Measurements from ENCODE around the gene WWC2. TPM values are rescaled to one million over a fixed set of nuclear protein-coding genes. Genes with fewer than 3 reads are reported as not detected.

The WWC2 gene
- total and polyA plus RNA-seq, 2 donors (not counting 3 experiments of a cell fraction or from before 2014, with no cell fraction given): 12.9 to 52.2 TPM

DNA sequence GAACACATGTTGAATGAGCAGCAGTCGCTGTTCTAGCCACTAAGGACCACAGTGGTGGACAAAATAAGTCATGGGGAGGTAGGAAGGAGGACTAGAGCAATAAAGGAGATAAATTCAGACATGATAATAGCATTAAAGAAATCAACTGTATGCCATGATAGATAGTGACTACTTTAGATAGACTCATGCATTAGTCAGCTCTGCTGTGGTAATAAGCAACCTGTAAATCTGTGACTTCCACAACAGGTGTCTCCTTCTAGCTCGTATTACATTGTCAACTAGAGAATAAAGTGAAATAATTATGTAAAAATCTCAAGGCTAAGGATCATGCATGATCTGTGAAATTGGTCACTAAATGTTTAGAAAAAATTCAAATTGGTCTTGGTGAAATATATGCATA, 77.9 kb downstream of the WWC2 start:
- dilution Hi-C loops (cut with MboI; ENCODE audit: extremely low pct_ligation_motif_present, low sequenced_read_pairs): no loop called here
- no peak for FAIRE-seq
- Histone ChIP-seq H3K4me1 (ENCODE audit: control insufficient read depth, extremely low read depth, insufficient read depth, low read length) (peaks cover 31% of the 10 kb centered on the region), H3K36me3 (ENCODE audit: control insufficient read depth in 2 of 2, extremely low read depth in 1 of 2, insufficient read depth in 2 of 2, low read length in 2 of 2) (no peaks in the 10 kb centered on the region), H3K27me3 (ENCODE audit: control insufficient read depth in 2 of 2, insufficient read depth in 2 of 2, low read length in 2 of 2) (no peaks in the 10 kb centered on the region), H3K9ac (replicated peaks; ENCODE audit: extremely low read depth, insufficient read depth, low read length) (no peak overlapping the region), H3K27ac (ENCODE audit: insufficient read depth, low read depth, low read length) (no peak overlapping the region), H3K9me3 (replicated peaks; ENCODE audit: control insufficient read depth, insufficient read depth, low read length) (no peaks in the 10 kb centered on the region), H2AFZ (ENCODE audit: low read depth, low read length) (no peak overlapping the region), H4K20me1 (replicated peaks; ENCODE audit: control insufficient read depth, extremely low read depth, insufficient read depth, low read length) (no peaks in the 10 kb centered on the region), H3K4me3 (replicated peaks in 1 of 3; ENCODE audit: insufficient read depth in 1 of 3, low read depth in 1 of 3, low read length in 3 of 3) (no peak overlapping the region), H3K79me2 (ENCODE audit: control insufficient read depth, insufficient read depth, low read length) (peaks cover 55% of the 10 kb centered on the region), H3K4me2 (ENCODE audit: insufficient read depth, low read length) (no peak overlapping the region), H3K9me1 (replicated peaks; ENCODE audit: control insufficient read depth, extremely low read depth, insufficient read depth, low read length) (no peaks in the 10 kb centered on the region)
- BruUV-seq (replicated peaks): no TSS peak
- POLR2A ChIA-PET: no interaction called here
- CTCF ChIA-PET: interaction anchor here (0.7 to 1.6 kb wide), 3 partner anchors 12 to 78 kb away, joined by 3 to 6 read pairs (median 3); partner anchors contain the start of gene WWC2
- intact Hi-C loops (cut with micrococcal nuclease): no loop called here
- TF ChIP-seq POLR2AphosphoS5 (IDR thresholded peaks at IDR 0.05; ENCODE audit: insufficient read depth, low read depth, low read length) (no peak), JUN (IDR thresholded peaks at IDR 0.05; ENCODE audit: borderline replicate concordance, insufficient read depth, insufficient read length, low read depth) (no peak), EZH2 (IDR thresholded peaks at IDR 0.05; ENCODE audit: borderline replicate concordance, low read depth, low read length, severe bottlenecking) (no peak), GATA2 (IDR thresholded peaks at IDR 0.05; ENCODE audit: insufficient read depth, insufficient read length, low read depth, low read length) (no peak), FOS (IDR thresholded peaks at IDR 0.05; ENCODE audit: borderline replicate concordance, insufficient read depth, low read length) (no peak), POLR2A (IDR thresholded peaks at IDR 0.05; ENCODE audit: low read depth, low read length) (no peak), MYC (IDR thresholded peaks at IDR 0.05; ENCODE audit: low read depth, low read length) (no peak)
- TF ChIP-seq, protein P1, sequence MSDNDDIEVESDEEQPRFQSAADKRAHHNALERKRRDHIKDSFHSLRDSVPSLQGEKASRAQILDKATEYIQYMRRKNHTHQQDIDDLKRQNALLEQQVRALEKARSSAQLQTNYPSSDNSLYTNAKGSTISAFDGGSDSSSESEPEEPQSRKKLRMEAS (IDR thresholded peaks at IDR 0.05; ENCODE audit: insufficient read depth, insufficient read length): no peak
- TF ChIP-seq, protein P2, sequence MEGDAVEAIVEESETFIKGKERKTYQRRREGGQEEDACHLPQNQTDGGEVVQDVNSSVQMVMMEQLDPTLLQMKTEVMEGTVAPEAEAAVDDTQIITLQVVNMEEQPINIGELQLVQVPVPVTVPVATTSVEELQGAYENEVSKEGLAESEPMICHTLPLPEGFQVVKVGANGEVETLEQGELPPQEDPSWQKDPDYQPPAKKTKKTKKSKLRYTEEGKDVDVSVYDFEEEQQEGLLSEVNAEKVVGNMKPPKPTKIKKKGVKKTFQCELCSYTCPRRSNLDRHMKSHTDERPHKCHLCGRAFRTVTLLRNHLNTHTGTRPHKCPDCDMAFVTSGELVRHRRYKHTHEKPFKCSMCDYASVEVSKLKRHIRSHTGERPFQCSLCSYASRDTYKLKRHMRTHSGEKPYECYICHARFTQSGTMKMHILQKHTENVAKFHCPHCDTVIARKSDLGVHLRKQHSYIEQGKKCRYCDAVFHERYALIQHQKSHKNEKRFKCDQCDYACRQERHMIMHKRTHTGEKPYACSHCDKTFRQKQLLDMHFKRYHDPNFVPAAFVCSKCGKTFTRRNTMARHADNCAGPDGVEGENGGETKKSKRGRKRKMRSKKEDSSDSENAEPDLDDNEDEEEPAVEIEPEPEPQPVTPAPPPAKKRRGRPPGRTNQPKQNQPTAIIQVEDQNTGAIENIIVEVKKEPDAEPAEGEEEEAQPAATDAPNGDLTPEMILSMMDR (IDR thresholded peaks at IDR 0.05; ENCODE audit: extremely low read depth in 1 of 2, insufficient read depth in 1 of 2, low read depth in 1 of 2, low read length in 2 of 2): no peak
- no peak for DNase-seq (ENCODE audit: low read depth, low spot score)

All from endothelial cell of umbilical vein (primary cell).